Neural progenitor cell (in vitro differentiated cells): ENCODE measurements around the gene RHOV. TPM values are rescaled to one million over a fixed set of nuclear protein-coding genes. Genes with fewer than 3 reads are reported as not detected.

Experiments used
- DNase-seq: peaks from one replicate; pipeline ENCODE4 v3.0.0-alpha.2; 2016; ENCODE audit warnings: low spot score
- H2AFZ ChIP-seq: fragments of 200-600 bp; sonication (generic); replicated peaks from 2 replicates; pipeline ENCODE4 v1.6.1; 2016; ENCODE audit warnings: antibody characterized with exemption
- H3F3A ChIP-seq: fragments of 200-600 bp; sonication (generic); 2 replicates; pipeline ENCODE4 v1.6.1; 2016; ENCODE audit warnings: antibody characterized with exemption, low read depth
- H3K27ac ChIP-seq: fragments of 200-600 bp; sonication (generic); 2 replicates; pipeline ENCODE4 v1.5.1; 2016; ENCODE audit warnings: mild to moderate bottlenecking
- H3K27me3 ChIP-seq: fragments of 200-600 bp; sonication (generic); 2 replicates; pipeline ENCODE4 v1.6.1; 2016; ENCODE audit warnings: mild to moderate bottlenecking, moderate library complexity
- H3K36me3 ChIP-seq: fragments of 200-600 bp; sonication (generic); 2 replicates; pipeline ENCODE4 v1.5.1; 2016
- H3K4me1 ChIP-seq: fragments of 200-600 bp; sonication (generic); 2 replicates; pipeline ENCODE4 v1.6.1; 2016; ENCODE audit warnings: mixed run types
- H3K4me2 ChIP-seq: fragments of 200-600 bp; sonication (generic); 2 replicates; pipeline ENCODE4 v1.6.1; 2016
- H3K4me3 ChIP-seq: fragments of 200-600 bp; sonication (generic); 2 replicates; pipeline ENCODE4 v1.5.1; 2016
- H3K79me2 ChIP-seq: fragments of 200-600 bp; sonication (generic); 2 replicates; pipeline ENCODE4 v1.6.1; 2016; ENCODE audit warnings: low read depth
- H3K9ac ChIP-seq: fragments of 200-600 bp; sonication (generic); 2 replicates; pipeline ENCODE4 v1.6.1; 2016
- H3K9me3 ChIP-seq: fragments of 200-600 bp; sonication (generic); 2 replicates; pipeline ENCODE4 v1.5.1; 2016; ENCODE audit warnings: low read depth
- H4K20me1 ChIP-seq: fragments of 200-600 bp; sonication (generic); 2 replicates; pipeline ENCODE4 v1.6.1; 2016; ENCODE audit warnings: low read depth
- H3K27ac Mint-ChIP-seq: 3 replicates; pipeline ENCODE4 v1.8.0; 2021; ENCODE audit warnings: mixed read lengths
- H3K27me3 Mint-ChIP-seq: 2 replicates; pipeline ENCODE4 v1.8.0; 2022; ENCODE audit warnings: low read depth, mild to moderate bottlenecking, inconsistent platforms, moderate library complexity, mixed read lengths; ENCODE audit not compliant: insufficient read depth
- H3K36me3 Mint-ChIP-seq: 3 replicates; pipeline ENCODE4 v1.8.0; 2021; ENCODE audit warnings: mixed read lengths
- H3K4me1 Mint-ChIP-seq: 3 replicates; pipeline ENCODE4 v1.8.0; 2021; ENCODE audit warnings: mixed read lengths
- H3K4me3 Mint-ChIP-seq: 3 replicates; pipeline ENCODE4 v1.8.0; 2021; ENCODE audit warnings: mild to moderate bottlenecking, moderate library complexity, mixed read lengths
- H3K9me3 Mint-ChIP-seq: 3 replicates; pipeline ENCODE4 v1.8.0; 2020; ENCODE audit warnings: mixed read lengths
- EZH2 ChIP-seq: fragments of 200-600 bp; sonication (generic); IDR thresholded peaks from 2 replicates; pipeline ENCODE4 v1.6.1; 2017; ENCODE audit warnings: antibody characterized with exemption, mild to moderate bottlenecking, moderate library complexity
- EZH2phosphoT487 ChIP-seq: fragments of 200-600 bp; sonication (generic); IDR thresholded peaks from 2 replicates; pipeline ENCODE4 v1.6.1; 2017; ENCODE audit warnings: antibody characterized with exemption
- total RNA-seq: library from RNA; depleted of rRNA; stranded (reverse); fragments of >200 nt; gene quantifications from 2 replicates; pipeline ENCODE4 v1.2.3, GENCODE V29; 2015; ENCODE audit warnings: low replicate concordance
- TF ChIP-seq, protein P1 (sequence below): fragments of 200-600 bp; sonication (generic); IDR thresholded peaks from 2 replicates; pipeline ENCODE4 v1.5.1; 2017; ENCODE audit warnings: antibody characterized with exemption, mild to moderate bottlenecking

Gene RHOV
- total RNA-seq, 1 donor from 2014 or later, result not detected

DNA sequence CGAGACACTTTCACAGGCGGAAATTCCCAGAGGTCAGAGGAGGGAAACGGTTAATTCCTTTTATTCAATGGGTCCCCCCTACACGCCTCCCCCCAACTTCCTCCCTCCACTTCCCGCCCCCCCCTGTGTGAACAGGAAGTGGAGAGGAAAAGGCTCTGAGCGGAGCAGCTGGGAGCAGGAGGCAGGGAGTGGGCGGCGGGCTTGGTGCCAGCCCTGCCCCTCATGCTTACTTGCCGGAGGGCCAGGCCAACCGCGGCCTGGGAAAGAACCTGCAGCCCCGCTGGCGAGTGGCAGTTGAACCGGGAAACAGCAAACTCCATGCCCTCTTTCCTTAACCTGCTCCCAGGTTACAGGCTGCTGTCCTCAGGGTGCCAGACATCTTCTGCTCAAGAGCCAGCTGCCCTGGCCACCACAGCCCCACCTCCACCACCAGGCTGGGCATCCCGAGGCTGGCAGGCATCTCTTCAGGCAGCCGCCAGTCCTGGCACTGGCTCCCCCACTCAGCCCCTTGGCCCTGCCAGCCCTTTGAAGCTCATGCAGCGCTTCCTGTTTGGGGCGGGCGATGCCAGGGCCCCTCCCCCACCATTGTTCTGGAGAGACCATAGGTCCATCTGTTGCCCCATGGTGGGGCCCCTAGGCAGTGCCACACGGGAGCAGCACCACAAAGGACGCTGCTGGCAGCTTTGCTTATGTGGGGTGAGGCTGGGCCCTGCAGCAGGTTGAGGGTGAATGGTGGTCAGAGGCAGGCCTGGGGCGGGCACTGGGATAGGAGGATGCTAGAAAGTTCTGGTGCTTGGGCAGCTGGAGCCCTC lies 33.2 kb upstream of the RHOV start:
- peaks cover 8% of the 10 kb centered on the region for H3K27me3 Mint-ChIP-seq
- Histone ChIP-seq H4K20me1 (peaks cover 42% of the 10 kb centered on the region), H3K4me3 (peak overlapping the region; percentile 49), H3K9me3 (no peaks in the 10 kb centered on the region), H2AFZ (peak overlapping the region; percentile 45), H3K4me1 (peaks cover 23% of the 10 kb centered on the region), H3K27me3 (no peaks in the 10 kb centered on the region), H3F3A (peaks cover 21% of the 10 kb centered on the region), H3K79me2 (no peaks in the 10 kb centered on the region), H3K27ac (no peak overlapping the region), H3K36me3 (no peaks in the 10 kb centered on the region), H3K9ac (no peak overlapping the region), H3K4me2 (peak overlapping the region; percentile 81)
- H3K36me3 Mint-ChIP-seq, result peaks cover 7% of the 10 kb centered on the region
- no peaks in the 10 kb centered on the region for H3K9me3 Mint-ChIP-seq
- TF ChIP-seq EZH2 (no peak), EZH2phosphoT487 (no peak)
- TF ChIP-seq, protein P1, sequence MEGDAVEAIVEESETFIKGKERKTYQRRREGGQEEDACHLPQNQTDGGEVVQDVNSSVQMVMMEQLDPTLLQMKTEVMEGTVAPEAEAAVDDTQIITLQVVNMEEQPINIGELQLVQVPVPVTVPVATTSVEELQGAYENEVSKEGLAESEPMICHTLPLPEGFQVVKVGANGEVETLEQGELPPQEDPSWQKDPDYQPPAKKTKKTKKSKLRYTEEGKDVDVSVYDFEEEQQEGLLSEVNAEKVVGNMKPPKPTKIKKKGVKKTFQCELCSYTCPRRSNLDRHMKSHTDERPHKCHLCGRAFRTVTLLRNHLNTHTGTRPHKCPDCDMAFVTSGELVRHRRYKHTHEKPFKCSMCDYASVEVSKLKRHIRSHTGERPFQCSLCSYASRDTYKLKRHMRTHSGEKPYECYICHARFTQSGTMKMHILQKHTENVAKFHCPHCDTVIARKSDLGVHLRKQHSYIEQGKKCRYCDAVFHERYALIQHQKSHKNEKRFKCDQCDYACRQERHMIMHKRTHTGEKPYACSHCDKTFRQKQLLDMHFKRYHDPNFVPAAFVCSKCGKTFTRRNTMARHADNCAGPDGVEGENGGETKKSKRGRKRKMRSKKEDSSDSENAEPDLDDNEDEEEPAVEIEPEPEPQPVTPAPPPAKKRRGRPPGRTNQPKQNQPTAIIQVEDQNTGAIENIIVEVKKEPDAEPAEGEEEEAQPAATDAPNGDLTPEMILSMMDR, result no peak
- no peak for DNase-seq
- H3K4me1 Mint-ChIP-seq, result peaks cover 22% of the 10 kb centered on the region
- no peak overlapping the region for H3K27ac Mint-ChIP-seq
- H3K4me3 Mint-ChIP-seq, result no peak overlapping the region

DNA sequence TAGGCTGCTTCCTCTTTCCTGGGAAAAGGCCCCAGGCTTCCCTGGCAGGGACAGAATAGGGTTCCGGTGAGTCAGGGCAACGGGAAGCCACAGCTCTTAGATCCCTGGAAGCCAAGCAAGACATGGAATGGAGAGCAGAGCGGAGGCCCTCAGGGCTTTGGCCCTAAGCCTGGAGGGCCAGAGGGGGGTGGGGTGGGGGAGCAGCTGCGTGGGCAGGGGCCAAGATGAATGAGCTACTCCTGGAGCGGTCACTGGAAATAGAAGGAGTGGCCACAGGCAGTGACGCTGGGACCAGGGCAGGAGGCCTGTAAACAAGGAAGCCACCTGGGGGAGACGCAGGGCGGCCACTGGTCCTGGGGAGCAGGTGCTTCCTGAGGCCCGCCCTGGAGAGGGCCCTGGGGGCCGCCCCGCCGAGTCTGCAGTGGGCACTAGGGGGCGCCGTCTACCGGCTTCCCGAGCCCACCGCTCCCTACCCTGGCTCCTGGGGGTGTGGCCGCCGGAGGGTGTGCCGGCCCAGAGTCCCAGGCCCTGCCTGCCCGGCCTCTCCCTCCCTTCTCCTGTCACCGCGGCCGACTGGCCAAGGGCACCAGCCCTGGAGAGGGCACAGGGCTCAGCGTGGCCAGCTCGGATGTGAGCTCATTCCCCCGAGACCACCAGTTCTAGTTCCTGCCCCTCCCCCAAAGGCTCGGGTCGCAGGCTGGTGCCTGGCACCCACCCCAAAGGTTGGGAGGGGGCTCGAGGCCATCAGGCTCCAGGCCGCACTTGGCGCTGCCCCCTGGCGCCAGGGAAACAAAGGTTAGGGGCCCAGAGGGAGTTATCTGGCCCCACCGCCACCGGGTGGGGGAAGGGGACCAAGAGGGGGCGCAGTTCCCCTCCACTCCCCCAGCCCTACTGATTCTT lies 32.3 kb upstream of the RHOV start:
- H3K27me3 Mint-ChIP-seq, result peaks cover 8% of the 10 kb centered on the region
- no peak overlapping the region for H3K27ac Mint-ChIP-seq
- no peaks in the 10 kb centered on the region for H3K27me3 ChIP-seq
- peaks cover 1% of the 10 kb centered on the region for H3K79me2 ChIP-seq
- peaks cover 21% of the 10 kb centered on the region for H3K4me1 ChIP-seq
- no peak overlapping the region for H3K4me3 Mint-ChIP-seq
- H3F3A ChIP-seq, result peaks cover 15% of the 10 kb centered on the region
- no peaks in the 10 kb centered on the region for H3K36me3 ChIP-seq
- H3K36me3 Mint-ChIP-seq, result peaks cover 7% of the 10 kb centered on the region
- H3K9ac ChIP-seq, result no peak overlapping the region
- peaks cover 17% of the 10 kb centered on the region for H3K4me1 Mint-ChIP-seq
- H3K9me3 Mint-ChIP-seq, result no peaks in the 10 kb centered on the region
- peak; percentile 92 for DNase-seq
- H3K9me3 ChIP-seq, result no peaks in the 10 kb centered on the region
- peaks cover 47% of the 10 kb centered on the region for H4K20me1 ChIP-seq
- peak overlapping the region; percentile 81 for H3K4me2 ChIP-seq
- H3K4me3 ChIP-seq, result peak overlapping the region; percentile 49
- H3K27ac ChIP-seq, result no peak overlapping the region
- no peak for TF ChIP-seq EZH2phosphoT487
- TF ChIP-seq, protein P1, result peak; percentile 71
- H2AFZ ChIP-seq, result peak overlapping the region; percentile 45

DNA sequence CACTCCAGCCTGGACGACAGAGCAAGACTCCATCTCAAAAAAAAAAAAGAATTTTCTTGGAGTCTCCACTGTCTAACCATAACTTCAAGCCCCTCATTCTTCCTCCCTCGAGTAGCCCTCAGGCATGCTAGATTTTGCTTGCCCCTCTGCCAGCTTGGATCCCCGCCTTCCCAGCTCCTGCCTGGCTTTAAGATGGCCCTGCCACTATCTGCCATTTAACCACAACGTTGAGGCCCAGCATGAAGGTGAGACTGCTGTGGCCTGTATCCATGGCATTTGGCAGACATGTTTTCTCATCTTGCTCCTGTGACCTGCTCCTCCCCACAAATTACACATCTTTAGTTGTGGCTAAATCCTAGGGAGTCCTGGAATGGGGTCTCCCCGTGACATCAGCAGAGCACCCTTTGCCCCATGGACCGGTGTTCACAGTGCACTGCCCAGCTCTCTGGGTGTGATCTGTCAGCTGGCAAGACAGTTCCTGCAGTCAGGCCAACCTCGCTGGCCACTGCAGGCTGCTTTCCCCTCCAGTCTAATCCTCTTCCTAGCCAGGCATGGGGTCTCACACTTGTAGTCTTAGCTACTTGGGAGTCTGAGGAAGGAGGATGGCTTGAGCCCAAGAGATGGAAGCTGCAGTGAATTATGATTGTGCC lies 30.6 kb upstream of the RHOV start:
- Mint-ChIP-seq H3K9me3 (no peaks in the 10 kb centered on the region), H3K27ac (peak overlapping the region; percentile 76), H3K4me1 (peaks cover 3% of the 10 kb centered on the region), H3K4me3 (no peak overlapping the region), H3K27me3 (peaks cover 4% of the 10 kb centered on the region), H3K36me3 (peaks cover 9% of the 10 kb centered on the region)
- Histone ChIP-seq H3K4me1 (peaks cover 12% of the 10 kb centered on the region), H3K36me3 (no peaks in the 10 kb centered on the region), H3K4me2 (no peak overlapping the region), H3K79me2 (peaks cover 10% of the 10 kb centered on the region), H2AFZ (no peak overlapping the region), H3K4me3 (no peak overlapping the region), H3F3A (peaks cover 15% of the 10 kb centered on the region), H3K27me3 (no peaks in the 10 kb centered on the region), H3K9ac (no peak overlapping the region), H3K9me3 (no peaks in the 10 kb centered on the region), H3K27ac (no peak overlapping the region), H4K20me1 (peaks cover 58% of the 10 kb centered on the region)
- DNase-seq, result no peak
- TF ChIP-seq EZH2phosphoT487 (no peak), EZH2 (no peak)
- TF ChIP-seq, protein P1, result no peak
